K562 treated with DMSO at 1 percent for 48 hours (cell line): ENCODE results near the gene P3H1. TPM values are rescaled to one million over a fixed set of nuclear protein-coding genes. Genes with fewer than 3 reads are reported as not detected.

Experiments used
- total RNA-seq: library from RNA; unstranded; fragments of 300-600 nt; gene quantifications from 2 replicates; pipeline ENCODE4 v1.2.3, GENCODE V29; 2022; ENCODE audit warnings: low replicate concordance; ENCODE audit errors: extremely low read depth

P3H1 gene
- total RNA-seq: 281 TPM in 1 of 2 replicates, not detected in the other

DNA sequence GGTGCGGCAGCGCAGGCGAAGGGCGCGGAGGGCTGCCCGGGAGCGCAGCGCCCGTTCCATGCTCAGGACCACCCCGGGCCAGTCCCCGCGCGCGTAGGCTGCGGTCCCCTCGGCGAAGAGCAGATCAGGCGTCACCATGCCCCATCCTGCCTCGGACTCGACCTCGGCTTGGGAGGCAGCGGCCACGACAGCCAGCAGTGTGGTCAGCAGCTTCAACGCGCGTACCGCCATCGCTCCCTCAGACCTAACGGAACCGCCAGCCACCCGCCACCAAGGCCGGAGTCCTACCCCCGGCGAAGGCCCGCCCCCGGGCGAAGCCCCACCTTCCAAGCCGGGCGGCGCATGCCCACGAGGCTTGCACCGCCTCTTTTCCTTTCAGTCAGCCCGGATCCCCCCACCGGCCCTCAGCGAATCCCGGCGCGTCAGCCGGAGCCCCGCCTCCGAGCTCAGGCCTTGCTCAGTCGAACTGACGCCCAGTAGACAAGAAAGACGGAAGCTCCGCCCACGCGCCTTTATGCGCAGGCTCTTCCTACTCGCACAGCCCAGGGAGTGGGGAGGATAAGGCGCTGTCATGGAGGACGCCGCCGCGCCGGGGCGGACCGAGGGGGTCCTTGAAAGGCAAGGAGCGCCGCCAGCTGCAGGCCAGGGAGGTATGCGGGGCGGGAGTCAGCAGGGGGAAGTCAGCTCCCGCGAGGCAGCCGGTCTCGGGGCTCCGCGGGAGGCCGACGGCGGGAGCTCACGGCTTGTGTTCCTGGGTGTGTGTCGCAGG lies at the start of gene P3H1, which contains the start of gene C1orf50:
TSS of gene P3H1 (minus strand) at position 288 of the 769 bp plus-strand sequence. CDS start at position 231, 57 bp downstream.
TSS of gene C1orf50 (plus strand) at position 509 of the 769 bp plus-strand sequence. CDS start at position 572, 63 bp downstream.

GRCh38 chr1:42784946-42785693 lies 18.3 kb upstream of the P3H1 start, which contains the start of gene TMEM269:
TMEM269 (plus strand) TSS chr1:42784991; CDS start chr1:42789894, 4,903 bp downstream.

GRCh38 chr1:42739753-42740700 lies 26.8 kb downstream of the P3H1 start, which contains the start of gene CLDN19:
CLDN19 (minus strand) TSS chr1:42740236; CDS start chr1:42740063, 173 bp downstream.

Other genes with a start within 250 kb of the P3H1 start
- gene PPIH, start 108.6 kb downstream of the P3H1 start, total RNA-seq: not detected in 2 replicates
- gene YBX1, start 84.6 kb downstream of the P3H1 start, total RNA-seq: 639 and 731 TPM in 2 replicates
- gene CLDN19, start 26.8 kb downstream of the P3H1 start, total RNA-seq: not detected in 2 replicates
- not detected in 2 replicates for gene C1orf50, start 221 bp upstream of the P3H1 start, total RNA-seq
- not detected in 2 replicates for gene TMEM269, start 18.0 kb upstream of the P3H1 start, total RNA-seq
- not detected in 2 replicates for gene ERMAP, start 50.1 kb upstream of the P3H1 start, total RNA-seq
- gene SVBP, start 50.4 kb upstream of the P3H1 start, total RNA-seq: not detected in 2 replicates
- gene ZNF691, start 79.6 kb upstream of the P3H1 start, total RNA-seq: not detected in 2 replicates
- gene SLC2A1, start 191.8 kb upstream of the P3H1 start, total RNA-seq: 1,332 TPM in 1 of 2 replicates, not detected in the other